ENCODE results near the gene CDH13.

Gene CDH13

GRCh38 chr16:83449861-83450260 lies 823.1 kb downstream of the CDH13 start:
- Histone ChIP-seq H2AFZ (ENCODE audit: insufficient read depth, low read length, poor library complexity) (no peak overlapping the region), H2BK12ac (ENCODE audit: low read length) (no peak overlapping the region), H3K4me3 (ENCODE audit: low read depth, low read length) (no peak overlapping the region), H3K79me1 (ENCODE audit: low read length) (no peaks in the 10 kb centered on the region), H3K18ac (ENCODE audit: low read length) (no peak overlapping the region), H3K27ac (ENCODE audit: low read depth, low read length) (no peak overlapping the region), H3K36me3 (ENCODE audit: control insufficient read depth in 1 of 2, insufficient read depth in 2 of 2, low read length in 2 of 2) (no peaks in the 10 kb centered on the region), H3K4me2 (ENCODE audit: low read length) (no peak overlapping the region), H3K4me1 (ENCODE audit: control insufficient read depth in 1 of 2, insufficient read depth in 2 of 2, low read length in 2 of 2) (no peaks in the 10 kb centered on the region), H3K27me3 (ENCODE audit: insufficient read depth, low read length) (no peaks in the 10 kb centered on the region), H2AK5ac (ENCODE audit: low read length) (no peak overlapping the region), H4K8ac (ENCODE audit: low read depth, low read length) (no peak overlapping the region), H3K23ac (ENCODE audit: low read length) (no peak overlapping the region), H2BK5ac (ENCODE audit: low read depth, low read length, poor library complexity) (no peak overlapping the region), H4K91ac (ENCODE audit: low read depth, low read length) (no peak overlapping the region), H3K79me2 (ENCODE audit: control insufficient read depth, insufficient read depth, low read length, poor library complexity) (no peaks in the 10 kb centered on the region), H3K14ac (ENCODE audit: low read length) (no peak overlapping the region), H3K9ac (ENCODE audit: low read length) (no peak overlapping the region), H3K4ac (ENCODE audit: low read depth, low read length) (no peak overlapping the region), H4K12ac (ENCODE audit: low read depth, low read length) (no peak overlapping the region), H3K9me3 (ENCODE audit: insufficient read depth, low read depth, low read length) (no peaks in the 10 kb centered on the region), H2BK120ac (ENCODE audit: insufficient read depth, low read length, poor library complexity) (no peak overlapping the region)
- no peak for DNase-seq
- WGBS (ENCODE audit: extremely low coverage, insufficient coverage, insufficient read length), result no CpG with 5 or more reads among the region's 12 CpGs

- WGBS (ENCODE audit: extremely low coverage, insufficient coverage, insufficient read length), result no CpG with 5 or more reads among the region's 2 CpGs
- Histone ChIP-seq H3K79me2 (ENCODE audit: control insufficient read depth, insufficient read depth, low read length, poor library complexity) (no peaks in the 10 kb centered on the region), H3K4me1 (ENCODE audit: control insufficient read depth in 1 of 2, insufficient read depth in 2 of 2, low read length in 2 of 2) (no peaks in the 10 kb centered on the region)
Measured at GRCh38 chr16:83453977-83454376, 827.2 kb downstream of the CDH13 start.

GRCh38 chr16:83455716-83456115 lies 828.9 kb downstream of the CDH13 start:
- Histone ChIP-seq H3K4me1 (ENCODE audit: control insufficient read depth in 1 of 2, insufficient read depth in 2 of 2, low read length in 2 of 2) (no peaks in the 10 kb centered on the region), H4K12ac (ENCODE audit: low read depth, low read length) (no peak overlapping the region), H2BK120ac (ENCODE audit: insufficient read depth, low read length, poor library complexity) (no peak overlapping the region), H2BK5ac (ENCODE audit: low read depth, low read length, poor library complexity) (no peak overlapping the region), H3K27ac (ENCODE audit: low read depth, low read length) (no peak overlapping the region), H3K36me3 (ENCODE audit: control insufficient read depth in 1 of 2, insufficient read depth in 2 of 2, low read length in 2 of 2) (no peaks in the 10 kb centered on the region), H4K91ac (ENCODE audit: low read depth, low read length) (no peak overlapping the region), H3K79me2 (ENCODE audit: control insufficient read depth, insufficient read depth, low read length, poor library complexity) (no peaks in the 10 kb centered on the region), H3K27me3 (ENCODE audit: insufficient read depth, low read length) (no peaks in the 10 kb centered on the region), H3K4me2 (ENCODE audit: low read length) (no peak overlapping the region), H2BK12ac (ENCODE audit: low read length) (no peak overlapping the region), H3K9ac (ENCODE audit: low read length) (no peak overlapping the region), H3K79me1 (ENCODE audit: low read length) (no peaks in the 10 kb centered on the region), H3K4me3 (ENCODE audit: low read depth, low read length) (no peak overlapping the region), H3K14ac (ENCODE audit: low read length) (no peak overlapping the region), H2AK5ac (ENCODE audit: low read length) (no peak overlapping the region), H4K8ac (ENCODE audit: low read depth, low read length) (no peak overlapping the region), H3K18ac (ENCODE audit: low read length) (no peak overlapping the region), H3K4ac (ENCODE audit: low read depth, low read length) (no peak overlapping the region), H3K23ac (ENCODE audit: low read length) (no peak overlapping the region), H2AFZ (ENCODE audit: insufficient read depth, low read length, poor library complexity) (no peak overlapping the region), H3K9me3 (ENCODE audit: insufficient read depth, low read depth, low read length) (no peaks in the 10 kb centered on the region)
- no CpG with 5 or more reads among the region's 6 CpGs for WGBS (ENCODE audit: extremely low coverage, insufficient coverage, insufficient read length)
- DNase-seq, result no peak

More at GRCh38 chr16:83453977-83454376, 827.2 kb downstream of the CDH13 start:
- H3K23ac ChIP-seq (ENCODE audit: low read length), result no peak overlapping the region
- H3K14ac ChIP-seq (ENCODE audit: low read length), result no peak overlapping the region
- no peaks in the 10 kb centered on the region for H3K27me3 ChIP-seq (ENCODE audit: insufficient read depth, low read length)
- no peak overlapping the region for H3K9ac ChIP-seq (ENCODE audit: low read length)
- no peak overlapping the region for H3K4me3 ChIP-seq (ENCODE audit: low read depth, low read length)
- H2BK5ac ChIP-seq (ENCODE audit: low read depth, low read length, poor library complexity), result no peak overlapping the region
- no peaks in the 10 kb centered on the region for H3K79me1 ChIP-seq (ENCODE audit: low read length)
- no peak overlapping the region for H4K91ac ChIP-seq (ENCODE audit: low read depth, low read length)
- H3K18ac ChIP-seq (ENCODE audit: low read length), result no peak overlapping the region
- H3K4me2 ChIP-seq (ENCODE audit: low read length), result no peak overlapping the region
- no peak for DNase-seq
- H3K36me3 ChIP-seq (ENCODE audit: control insufficient read depth in 1 of 2, insufficient read depth in 2 of 2, low read length in 2 of 2), result no peaks in the 10 kb centered on the region
- no peak overlapping the region for H3K27ac ChIP-seq (ENCODE audit: low read depth, low read length)
- no peak overlapping the region for H4K12ac ChIP-seq (ENCODE audit: low read depth, low read length)
- H3K9me3 ChIP-seq (ENCODE audit: insufficient read depth, low read depth, low read length), result no peaks in the 10 kb centered on the region
- no peak overlapping the region for H2BK12ac ChIP-seq (ENCODE audit: low read length)
- no peak overlapping the region for H2AFZ ChIP-seq (ENCODE audit: insufficient read depth, low read length, poor library complexity)
- no peak overlapping the region for H2AK5ac ChIP-seq (ENCODE audit: low read length)
- no peak overlapping the region for H4K8ac ChIP-seq (ENCODE audit: low read depth, low read length)
- no peak overlapping the region for H3K4ac ChIP-seq (ENCODE audit: low read depth, low read length)
- no peak overlapping the region for H2BK120ac ChIP-seq (ENCODE audit: insufficient read depth, low read length, poor library complexity)

GRCh38 chr16:83456934-83457333 lies 830.2 kb downstream of the CDH13 start:
- H3K23ac ChIP-seq (ENCODE audit: low read length), result no peak overlapping the region

More at GRCh38 chr16:83456934-83457333, 830.2 kb downstream of the CDH13 start:
- no peaks in the 10 kb centered on the region for H3K27me3 ChIP-seq (ENCODE audit: insufficient read depth, low read length)
- no peak overlapping the region for H3K18ac ChIP-seq (ENCODE audit: low read length)
- no peak overlapping the region for H3K4ac ChIP-seq (ENCODE audit: low read depth, low read length)
- H3K4me3 ChIP-seq (ENCODE audit: low read depth, low read length), result no peak overlapping the region
- no peak overlapping the region for H4K12ac ChIP-seq (ENCODE audit: low read depth, low read length)
- no peak overlapping the region for H2BK12ac ChIP-seq (ENCODE audit: low read length)
- no peak overlapping the region for H3K4me2 ChIP-seq (ENCODE audit: low read length)
- H3K79me2 ChIP-seq (ENCODE audit: control insufficient read depth, insufficient read depth, low read length, poor library complexity), result no peaks in the 10 kb centered on the region
- no peak overlapping the region for H3K27ac ChIP-seq (ENCODE audit: low read depth, low read length)
- H2BK120ac ChIP-seq (ENCODE audit: insufficient read depth, low read length, poor library complexity), result no peak overlapping the region
- no peak overlapping the region for H3K14ac ChIP-seq (ENCODE audit: low read length)
- no peak overlapping the region for H2BK5ac ChIP-seq (ENCODE audit: low read depth, low read length, poor library complexity)
- H4K8ac ChIP-seq (ENCODE audit: low read depth, low read length), result no peak overlapping the region
- H3K79me1 ChIP-seq (ENCODE audit: low read length), result no peaks in the 10 kb centered on the region
- no peaks in the 10 kb centered on the region for H3K36me3 ChIP-seq (ENCODE audit: control insufficient read depth in 1 of 2, insufficient read depth in 2 of 2, low read length in 2 of 2)
- DNase-seq, result no peak
- no peak overlapping the region for H2AFZ ChIP-seq (ENCODE audit: insufficient read depth, low read length, poor library complexity)
- H3K9ac ChIP-seq (ENCODE audit: low read length), result no peak overlapping the region
- no CpG with 5 or more reads among the region's 8 CpGs for WGBS (ENCODE audit: extremely low coverage, insufficient coverage, insufficient read length)
- no peak overlapping the region for H2AK5ac ChIP-seq (ENCODE audit: low read length)
- no peaks in the 10 kb centered on the region for H3K4me1 ChIP-seq (ENCODE audit: control insufficient read depth in 1 of 2, insufficient read depth in 2 of 2, low read length in 2 of 2)
- no peak overlapping the region for H4K91ac ChIP-seq (ENCODE audit: low read depth, low read length)
- no peaks in the 10 kb centered on the region for H3K9me3 ChIP-seq (ENCODE audit: insufficient read depth, low read depth, low read length)

Measured in trophoblast cell (in vitro differentiated cells and primary cell).